Kidney tubule cell (primary cell): ENCODE measurements around the gene BRINP2.

ENCODE experiments used
- DNase-seq: peaks from one replicate; pipeline ENCODE4 v3.0.0-alpha.2; 2018; ENCODE audit warnings: low spot score

The BRINP2 gene

DNA sequence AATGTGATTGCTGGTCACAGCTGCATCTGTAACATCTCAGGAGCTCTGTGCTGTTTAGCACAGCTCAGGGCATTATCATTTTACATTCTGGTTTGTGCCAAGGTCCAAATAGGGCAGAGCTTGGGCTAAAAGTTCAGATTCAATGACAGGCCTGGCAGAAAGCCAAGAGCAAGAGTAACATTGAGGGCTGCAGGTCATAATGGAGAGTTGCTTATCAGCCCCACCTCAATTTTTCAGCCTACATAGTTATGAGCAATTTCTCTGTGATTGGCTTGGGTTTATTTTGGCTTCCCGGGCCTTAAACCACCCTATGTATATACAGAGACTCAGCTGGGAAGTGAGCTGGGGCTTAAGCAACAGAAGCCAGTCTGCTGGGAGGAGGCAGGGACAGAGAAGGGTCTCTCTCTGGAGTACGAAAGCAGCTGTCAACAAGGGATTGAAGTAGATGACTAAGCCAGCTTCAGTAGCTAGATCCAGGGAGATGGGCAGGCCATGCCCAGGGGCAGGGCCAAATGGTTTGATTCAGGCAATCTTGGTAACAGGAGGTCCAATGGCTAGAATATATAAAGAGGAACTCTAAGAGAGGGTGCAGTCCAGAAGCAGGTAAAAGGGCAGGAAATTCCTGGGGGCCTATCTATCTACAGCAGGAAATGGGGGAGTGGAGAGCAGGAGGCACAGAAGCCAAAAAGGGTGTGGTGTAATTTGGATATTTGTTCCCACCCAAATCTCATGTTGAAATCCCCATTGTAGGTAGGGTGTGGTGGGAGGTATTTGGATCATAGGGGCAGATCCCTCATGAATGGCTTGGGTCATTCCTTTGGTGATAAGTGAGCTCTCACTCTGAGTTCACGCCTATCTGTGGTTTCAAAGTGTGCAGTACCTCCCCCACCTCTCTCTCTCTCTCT lies 49.0 kb downstream of the BRINP2 start:
- no peak for DNase-seq

DNA sequence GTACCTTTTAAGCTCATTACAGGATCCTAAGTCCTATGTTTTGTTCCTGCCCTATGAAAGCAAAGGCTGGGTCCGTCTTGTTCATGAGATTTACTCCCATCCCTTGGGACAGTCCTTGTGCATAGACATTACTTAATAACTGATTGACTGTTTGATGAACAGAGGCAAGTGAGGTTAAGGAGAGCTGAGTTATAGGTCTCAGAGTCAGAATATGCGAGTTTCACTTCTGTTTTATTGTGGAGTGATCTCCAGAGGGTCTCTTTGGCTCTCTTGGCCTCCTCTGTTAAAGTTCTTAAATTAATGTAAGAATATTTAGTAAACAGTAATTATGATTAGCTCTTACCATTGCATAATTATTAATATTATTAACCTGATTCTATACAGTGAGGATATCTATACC lies 52.6 kb downstream of the BRINP2 start:
- no peak for DNase-seq

DNA sequence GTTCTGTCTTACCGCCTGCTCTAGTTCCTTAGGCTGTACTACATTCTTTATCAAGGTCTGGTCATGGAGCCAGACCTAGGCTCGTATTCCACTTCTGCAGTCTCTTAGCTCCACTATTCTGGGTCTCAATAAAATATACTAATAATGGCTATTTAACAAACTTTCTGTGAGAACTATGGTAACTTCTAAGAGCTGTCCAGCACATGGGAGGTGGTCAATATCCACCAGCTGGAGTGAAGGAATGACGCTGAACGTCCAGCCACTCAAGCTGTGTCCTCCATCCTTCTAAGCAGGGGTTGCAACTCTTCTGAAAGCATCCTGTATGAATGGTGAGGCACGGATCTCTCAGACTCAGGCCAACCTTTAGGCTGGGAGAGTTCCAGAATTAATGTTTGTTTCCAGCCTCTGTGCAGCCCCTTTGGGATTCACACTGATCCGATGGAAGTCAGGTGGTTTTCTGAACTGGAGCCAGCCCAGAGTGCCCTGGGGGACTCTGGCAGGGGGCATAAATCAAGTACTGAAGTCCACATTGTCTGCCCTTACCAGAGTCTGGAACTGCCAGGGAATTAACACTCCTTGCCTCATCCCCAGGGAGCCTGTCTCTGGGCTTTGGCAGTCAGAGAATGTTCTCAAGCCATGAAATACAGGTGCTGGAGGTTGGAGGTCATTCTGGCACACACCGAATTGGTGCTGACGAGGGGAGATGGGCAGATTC lies 57.4 kb downstream of the BRINP2 start:
- DNase-seq, result no peak

DNA sequence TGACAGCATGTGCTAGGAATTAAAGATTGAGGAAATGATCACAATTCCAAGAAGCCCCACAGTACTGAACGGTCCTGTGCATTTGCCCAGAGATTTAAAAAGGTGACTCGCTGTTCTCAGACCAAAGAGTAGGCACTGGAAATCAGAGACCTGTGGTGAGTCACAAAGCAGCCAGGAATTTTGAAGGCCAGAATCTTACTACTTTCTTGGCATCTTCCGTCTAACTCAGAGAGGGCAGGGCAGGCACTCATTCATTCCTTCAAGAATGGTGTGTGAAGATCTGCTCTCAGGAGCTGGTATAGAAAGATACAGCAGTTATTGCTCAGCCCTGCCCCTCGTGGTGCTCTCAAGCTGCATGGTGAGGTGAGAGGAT lies 57.9 kb downstream of the BRINP2 start:
- peak; percentile 91 for DNase-seq

DNA sequence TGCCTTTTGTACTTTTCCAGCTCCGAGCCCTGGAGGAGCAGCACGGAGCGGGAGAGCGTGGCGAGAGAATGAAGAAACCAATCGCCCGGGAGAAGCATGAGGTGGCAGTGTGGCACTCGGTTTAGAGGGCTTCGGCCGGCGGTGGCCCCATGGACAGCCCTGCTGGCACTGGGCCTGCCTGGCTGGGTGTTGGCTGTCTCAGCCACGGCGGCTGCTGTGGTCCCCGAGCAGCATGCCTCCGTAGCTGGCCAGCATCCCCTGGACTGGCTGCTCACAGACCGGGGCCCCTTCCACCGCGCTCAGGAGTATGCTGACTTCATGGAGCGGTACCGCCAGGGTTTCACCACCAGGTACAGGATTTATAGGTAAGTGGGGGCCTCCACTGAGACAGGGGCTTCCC lies 59.0 kb downstream of the BRINP2 start:
- no peak for DNase-seq

DNA sequence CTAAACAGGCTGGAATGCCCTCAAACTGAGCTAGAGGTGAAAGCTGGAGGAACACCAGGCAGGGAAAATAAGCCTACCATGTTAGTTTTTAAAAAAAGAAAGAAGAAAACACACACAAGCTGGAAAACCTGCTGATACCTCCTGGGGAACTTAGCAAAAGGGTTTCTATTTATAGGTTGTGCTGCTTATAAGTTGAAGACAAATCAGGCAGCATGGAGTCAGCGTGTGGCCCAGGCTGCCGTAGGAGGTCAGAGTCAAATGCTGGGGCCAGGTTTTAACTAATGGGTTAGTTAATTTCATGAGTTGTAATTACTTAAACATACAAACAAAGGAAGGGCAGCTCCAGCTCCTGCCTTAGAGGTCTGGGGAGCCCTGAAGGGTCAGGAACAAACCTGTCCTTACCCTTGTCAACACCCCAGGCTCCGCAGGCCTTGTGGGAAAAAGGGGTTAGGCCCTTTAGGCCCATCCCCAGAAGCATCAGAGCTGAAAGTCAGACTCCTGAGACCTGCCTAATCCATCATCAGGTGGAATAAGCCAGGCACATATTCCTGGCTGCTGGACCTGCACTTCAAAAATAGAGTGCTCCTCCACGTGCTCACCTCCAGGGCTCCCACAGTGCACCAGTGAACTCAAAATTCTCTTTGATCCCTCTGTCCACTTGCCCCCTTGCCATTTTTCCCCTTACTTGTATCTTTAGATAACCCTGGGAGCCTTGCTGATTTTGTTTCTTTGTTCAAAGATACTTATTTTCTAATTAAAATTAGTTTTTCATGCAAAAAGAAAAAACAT lies 59.7 kb downstream of the BRINP2 start:
- DNase-seq, result no peak

DNA sequence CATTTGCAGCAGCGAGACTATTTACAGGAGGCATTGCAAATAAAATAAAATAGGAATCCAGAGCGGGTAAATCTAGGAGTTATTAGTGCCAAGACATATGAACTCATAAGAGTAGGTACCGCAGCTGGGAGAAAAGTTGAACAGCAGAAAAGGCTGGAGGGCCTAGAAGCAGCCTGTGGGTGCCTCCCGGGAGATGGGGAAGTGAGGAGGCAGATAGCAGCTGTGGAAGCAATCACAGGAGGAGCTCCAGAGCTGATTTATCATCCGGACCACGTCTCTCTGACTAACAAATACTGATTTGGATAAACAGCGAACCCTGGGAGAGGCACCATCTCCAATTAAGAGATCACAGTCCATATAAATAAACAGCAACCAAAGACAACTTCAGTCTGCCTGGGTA lies 64.6 kb downstream of the BRINP2 start:
- no peak for DNase-seq

DNA sequence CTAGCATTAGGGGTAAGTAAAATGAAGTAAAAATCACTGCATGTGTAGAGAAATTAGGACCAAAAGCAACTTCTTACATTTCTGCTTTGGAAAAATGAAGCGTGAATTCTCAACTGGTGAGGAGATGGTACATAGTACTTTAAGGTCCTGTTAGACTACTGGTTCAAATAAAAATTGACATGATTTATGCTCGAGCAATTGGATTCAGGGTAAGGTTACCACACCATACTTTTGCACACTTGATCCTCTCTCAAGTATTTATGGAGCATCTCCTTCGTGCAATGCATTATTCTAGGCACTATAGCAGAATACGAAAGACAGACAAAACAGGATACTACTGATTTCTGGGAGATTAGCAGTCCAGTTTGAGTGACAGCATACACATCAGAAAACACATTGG lies 66.2 kb downstream of the BRINP2 start:
- no peak for DNase-seq

DNA sequence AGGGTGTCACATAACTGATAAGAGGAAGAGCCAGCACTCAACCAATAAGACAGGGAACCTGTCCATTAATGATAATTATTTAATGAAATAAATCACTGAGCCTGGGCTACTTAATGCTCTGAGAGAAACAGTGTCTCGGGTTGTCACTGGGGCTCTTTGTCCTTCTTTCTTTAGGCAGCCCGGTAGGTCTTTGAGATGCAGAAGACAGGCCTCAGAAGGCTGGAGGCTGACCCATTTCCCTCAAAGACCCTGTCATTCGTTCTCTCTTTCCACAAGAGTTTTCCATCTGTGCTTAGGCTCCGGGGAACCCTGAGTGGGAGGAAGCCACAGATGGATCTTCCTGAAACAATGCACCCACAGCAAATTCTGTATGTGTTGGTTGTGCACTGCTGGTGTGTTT lies 68.2 kb downstream of the BRINP2 start:
- DNase-seq, result no peak

DNA sequence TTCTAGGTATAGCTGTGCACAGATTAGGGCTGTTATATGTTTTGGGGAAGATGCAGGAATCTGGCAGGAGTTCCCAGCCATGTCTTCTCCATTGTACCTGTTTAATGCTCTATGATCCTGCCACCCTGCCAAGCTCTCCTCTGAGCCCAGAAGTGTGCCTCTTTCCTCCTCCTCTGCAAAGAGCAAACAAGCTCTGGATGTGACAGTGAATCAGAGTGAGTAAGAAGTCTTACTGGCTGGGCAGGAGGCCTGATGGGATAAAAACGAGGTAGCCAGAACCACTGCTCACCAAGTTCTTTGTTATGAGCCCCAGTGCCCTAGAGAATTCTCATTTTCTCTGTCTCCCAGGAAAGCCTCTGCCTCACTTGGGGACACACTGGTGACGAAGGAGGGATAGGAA lies 69.0 kb downstream of the BRINP2 start:
- peak; percentile 46 for DNase-seq

DNA sequence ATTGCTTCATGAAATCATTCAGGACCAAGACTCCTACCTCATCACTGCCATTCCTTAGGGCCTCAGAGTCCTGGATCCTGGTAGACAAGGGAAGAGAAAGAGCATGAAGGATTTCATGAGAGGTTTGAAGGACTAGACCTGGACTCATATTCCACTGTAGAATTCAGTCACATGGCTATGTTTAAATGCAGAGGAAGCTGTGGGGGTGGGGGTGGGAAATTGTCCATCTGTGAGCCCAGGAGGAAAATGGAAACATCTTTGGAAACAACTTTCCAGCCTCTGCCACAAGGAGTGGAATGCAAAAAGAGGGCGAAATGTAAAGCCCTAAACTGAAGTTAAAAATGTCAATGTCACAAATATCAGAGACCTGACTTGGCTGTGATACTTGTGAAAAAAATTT lies 73.0 kb downstream of the BRINP2 start:
- DNase-seq, result no peak

DNA sequence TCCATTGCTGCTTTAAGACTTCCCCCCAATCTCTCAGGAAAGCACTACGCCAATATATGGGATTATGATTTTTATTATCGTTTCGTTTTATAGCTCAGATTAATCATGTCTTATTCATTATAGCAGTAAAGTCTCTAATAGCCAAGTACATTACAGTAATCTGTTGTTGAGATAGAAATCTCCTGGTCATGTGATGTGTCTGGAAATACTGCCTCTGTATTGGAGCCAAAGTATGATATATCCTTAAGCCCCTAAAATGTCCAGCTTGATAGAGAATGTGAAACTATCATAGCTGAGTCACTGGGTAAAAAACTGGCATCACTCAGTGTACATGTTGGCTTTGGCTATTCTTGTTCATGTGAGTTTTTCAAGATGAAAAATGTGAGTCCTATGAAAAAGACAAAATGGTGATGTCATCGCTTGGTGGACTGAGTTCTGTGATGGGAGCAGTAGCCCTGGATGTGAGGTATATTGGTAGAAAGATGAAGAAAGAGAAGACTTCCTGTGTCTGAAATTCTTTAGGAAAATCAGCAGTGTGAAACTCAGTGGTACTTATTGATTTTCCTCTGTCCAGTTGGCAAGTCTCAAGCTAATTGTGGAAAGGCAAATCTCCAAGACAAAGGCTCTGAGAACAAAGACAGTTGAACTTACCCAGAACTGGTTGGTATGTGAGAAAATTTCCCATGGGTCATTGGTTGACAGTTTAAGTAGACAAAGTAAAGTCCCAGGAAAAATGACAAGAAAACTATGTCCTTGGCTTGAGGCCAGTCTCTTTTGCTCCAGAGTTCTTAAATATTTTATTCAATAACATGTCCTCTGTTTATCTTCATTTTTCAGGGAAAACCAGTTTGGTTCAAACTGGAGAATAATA lies 76.2 kb downstream of the BRINP2 start:
- DNase-seq, result no peak

DNA sequence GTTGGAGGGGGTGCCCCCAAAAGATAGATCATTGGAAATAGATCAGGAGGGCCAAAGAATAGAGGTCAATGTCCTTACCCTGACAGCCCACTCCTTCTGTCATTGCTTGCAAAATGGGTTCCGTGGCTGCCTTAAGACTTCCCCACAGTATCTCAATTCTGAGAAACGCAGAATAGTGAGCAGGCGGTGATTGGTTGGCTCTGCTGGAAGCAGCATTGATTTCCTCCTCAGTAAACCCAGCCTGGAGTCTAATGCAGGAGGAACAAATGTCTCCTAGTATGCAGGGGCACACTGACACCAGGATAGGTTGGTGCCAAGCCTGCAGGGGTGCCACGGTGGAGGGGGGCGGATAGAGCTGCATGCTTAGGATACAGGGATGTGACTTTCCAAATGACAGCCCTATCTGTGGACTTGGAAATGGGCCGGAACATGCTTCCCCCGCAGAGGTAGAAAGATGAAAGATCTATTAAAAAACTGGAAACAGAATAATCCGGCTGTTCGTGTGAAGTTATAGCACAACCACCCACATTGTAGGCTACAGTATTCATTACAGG lies 76.9 kb downstream of the BRINP2 start:
- no peak for DNase-seq

DNA sequence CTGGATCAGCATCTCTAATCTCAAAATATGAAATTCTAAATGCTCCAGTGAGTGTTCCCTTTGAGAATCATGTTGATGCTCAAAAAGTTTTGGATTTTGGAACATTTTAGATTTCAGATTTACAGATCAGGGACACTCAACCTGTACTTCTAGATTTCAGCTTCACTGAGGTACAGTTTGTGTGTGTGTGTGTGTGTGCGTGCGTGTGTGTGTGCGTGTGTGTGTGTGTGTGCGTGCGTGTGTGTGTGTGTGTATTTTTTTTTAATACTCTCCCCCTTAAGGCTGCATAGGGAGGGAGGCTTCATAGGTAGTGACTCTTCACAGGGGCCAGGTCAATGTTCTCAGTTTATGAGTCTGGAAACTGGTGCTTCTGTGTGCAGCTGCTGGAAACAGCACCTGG lies 77.5 kb downstream of the BRINP2 start:
- no peak for DNase-seq

DNA sequence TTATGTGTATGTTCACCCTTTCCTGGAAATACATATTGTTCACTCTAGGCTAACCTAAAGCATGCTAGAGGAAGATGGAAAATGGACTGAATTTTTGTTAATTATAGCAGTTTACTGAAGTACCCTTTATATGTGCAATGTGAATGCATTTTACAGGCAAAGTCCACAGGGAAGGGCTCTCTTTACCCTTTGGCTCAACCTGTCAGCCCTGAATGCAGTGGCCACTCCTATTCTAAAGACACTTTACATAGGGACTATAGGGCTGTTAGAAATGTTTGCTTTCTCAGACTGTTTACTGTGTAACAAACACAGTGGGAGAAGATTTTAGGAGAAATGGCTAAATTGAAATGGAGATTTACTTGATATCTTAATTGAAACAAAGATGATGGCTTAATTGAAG lies 78.5 kb downstream of the BRINP2 start:
- DNase-seq, result no peak

DNA sequence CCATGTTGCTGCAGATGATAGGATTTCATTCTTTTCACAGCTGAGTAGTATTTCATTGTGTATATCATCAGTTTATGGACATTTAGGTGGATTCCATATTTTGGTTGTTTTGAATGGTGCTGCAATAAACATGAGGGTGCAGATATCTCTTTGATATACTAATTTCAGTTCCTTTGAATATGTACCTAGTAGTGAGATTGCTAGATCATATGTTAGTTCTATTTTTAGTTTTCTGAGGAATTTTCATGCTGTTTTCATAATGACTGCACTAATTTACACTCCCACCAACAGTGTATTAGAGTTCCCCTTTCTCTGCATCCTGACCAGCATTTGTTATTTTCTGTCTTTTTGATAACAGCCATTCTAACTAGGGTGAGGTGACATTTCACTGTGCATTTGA lies 82.1 kb downstream of the BRINP2 start:
- no peak for DNase-seq

DNA sequence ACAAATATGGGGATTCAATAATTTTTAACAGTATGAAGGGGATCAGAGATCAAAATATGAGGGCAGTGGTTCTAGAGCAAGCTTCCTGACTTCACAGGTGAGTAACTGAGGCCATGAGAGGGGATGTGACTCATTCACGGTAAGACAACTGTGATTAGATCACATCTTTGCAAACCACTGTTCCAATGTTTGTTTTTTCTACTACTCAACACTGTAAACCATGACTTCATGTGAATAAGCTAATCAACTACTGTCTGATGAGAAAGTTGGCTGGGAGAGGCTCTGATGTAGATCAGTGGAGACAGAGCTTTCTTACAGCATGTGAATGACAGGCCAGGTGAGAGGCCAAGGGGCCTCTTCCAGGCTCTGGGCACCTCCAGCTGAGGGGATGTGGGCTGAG lies 84.7 kb downstream of the BRINP2 start:
- DNase-seq, result peak; percentile 97

DNA sequence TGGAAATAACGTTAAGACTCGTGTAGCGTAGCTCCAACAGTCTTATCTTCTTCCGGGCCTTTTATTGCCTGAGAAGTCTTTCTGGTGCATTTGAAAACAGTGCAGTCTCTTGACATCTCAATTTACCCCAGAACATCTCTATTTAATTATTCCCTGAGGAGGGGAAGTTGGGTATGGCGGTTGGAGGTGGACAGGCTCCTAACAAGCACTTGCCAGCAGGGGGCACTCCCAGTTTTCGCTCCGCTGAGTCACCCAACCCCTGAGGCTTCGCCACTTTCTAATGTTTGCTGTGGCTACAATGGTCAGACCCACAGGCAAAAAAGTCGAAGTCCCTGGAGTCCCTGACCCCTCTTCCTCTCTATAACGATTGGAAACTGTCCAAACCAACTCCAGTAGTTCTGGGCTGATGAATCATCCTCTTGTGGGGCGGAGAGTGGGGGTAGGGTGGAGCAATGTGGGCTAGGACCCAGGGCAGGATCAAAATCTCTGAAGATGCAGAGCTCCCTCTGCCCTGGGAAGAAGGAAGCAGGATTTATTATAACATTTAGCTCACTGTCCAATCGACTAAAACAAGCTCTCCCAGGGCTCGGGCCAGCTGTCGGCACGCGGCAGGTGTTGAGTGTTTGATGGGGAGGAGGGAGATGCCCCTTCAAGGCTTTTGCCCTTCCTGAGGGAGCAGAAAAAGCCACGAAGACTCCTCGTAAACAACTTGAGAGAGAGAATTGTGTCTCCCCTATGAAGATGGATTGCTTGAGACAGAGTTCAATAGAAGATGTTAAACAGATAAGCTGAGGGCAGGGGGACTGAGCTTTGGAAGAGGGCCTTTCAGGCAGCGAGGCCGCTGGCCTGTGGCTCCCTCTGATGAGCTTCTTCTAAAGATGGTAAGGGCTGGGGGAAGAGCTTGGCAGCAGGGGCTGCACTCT lies 85.7 kb downstream of the BRINP2 start:
- peak; percentile 99 for DNase-seq

DNA sequence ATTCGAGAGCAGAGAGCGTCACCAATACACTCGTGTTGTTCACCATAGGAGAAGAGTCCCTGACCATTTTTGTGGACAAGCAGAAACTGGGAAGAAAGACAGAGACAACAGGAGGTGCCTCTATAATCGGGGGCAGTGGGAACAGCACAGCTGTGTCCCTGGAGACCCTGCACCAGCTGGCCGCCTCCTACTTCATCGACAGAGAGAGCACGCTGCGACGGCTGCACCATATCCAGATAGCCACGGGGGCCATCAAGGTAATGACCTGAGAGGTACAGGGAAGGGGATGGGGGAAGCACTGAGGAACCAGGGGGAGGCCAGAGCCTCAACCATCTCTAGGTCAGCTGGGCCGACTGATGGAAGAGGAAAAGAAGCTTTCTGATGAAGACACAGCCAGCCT lies 86.4 kb downstream of the BRINP2 start:
- no peak for DNase-seq

DNA sequence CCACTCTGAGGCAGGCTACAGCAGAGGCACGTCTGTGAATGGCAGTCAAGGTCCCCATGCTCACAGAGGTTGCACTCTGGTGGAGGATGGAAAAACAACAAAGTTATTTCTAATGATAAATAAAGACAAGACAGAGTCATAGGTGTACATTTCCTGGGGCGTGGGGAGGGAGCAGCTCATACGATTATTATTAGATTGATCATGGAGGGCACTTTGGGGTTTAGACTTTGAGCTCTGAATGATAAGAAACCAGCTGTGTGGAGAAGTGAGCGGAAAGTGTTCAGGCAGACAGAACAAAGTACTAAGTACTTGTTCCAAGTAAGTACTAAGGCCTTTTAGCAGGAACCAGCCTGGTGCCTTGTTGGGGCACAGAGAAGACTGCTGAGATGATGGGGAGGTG lies 86.8 kb downstream of the BRINP2 start:
- DNase-seq, result no peak
